OCI-M2 (cell line): Measurements from ENCODE around the gene LRP6.

ENCODE experiments used
- DNase-seq: peaks from one replicate; lab custom pipeline; 2025; ENCODE audit not compliant: unreplicated experiment; lab: John Stamatoyannopoulos, UW

LRP6 gene

GRCh38 chr12:12216349-12217017 is 50.4 kb downstream of the LRP6 start:
- DNase-seq: no peak

DNA sequence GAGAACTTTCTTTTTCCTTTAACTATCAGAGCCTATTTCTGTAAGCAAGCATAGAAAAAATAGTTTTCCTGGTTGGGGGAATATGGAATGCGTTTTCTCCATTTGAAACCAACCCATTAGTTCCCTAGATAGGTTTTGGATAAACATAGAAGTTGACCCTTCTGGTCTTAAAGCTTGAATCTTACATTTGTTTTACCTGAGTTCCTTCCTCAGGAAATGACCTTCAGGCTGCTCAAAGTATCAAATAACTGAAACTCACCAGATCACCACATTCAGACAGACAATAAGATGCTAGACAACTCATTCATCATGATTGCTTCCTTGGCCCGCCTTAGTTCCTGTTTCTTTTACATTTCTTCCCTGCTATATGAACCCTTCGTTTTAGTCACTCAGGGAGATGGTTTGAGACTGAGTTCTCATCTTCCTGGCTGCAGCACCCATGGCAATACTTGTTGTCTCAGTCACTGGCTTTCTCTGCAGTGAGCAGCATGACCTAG is 52.2 kb downstream of the LRP6 start:
- DNase-seq: no peak

DNA sequence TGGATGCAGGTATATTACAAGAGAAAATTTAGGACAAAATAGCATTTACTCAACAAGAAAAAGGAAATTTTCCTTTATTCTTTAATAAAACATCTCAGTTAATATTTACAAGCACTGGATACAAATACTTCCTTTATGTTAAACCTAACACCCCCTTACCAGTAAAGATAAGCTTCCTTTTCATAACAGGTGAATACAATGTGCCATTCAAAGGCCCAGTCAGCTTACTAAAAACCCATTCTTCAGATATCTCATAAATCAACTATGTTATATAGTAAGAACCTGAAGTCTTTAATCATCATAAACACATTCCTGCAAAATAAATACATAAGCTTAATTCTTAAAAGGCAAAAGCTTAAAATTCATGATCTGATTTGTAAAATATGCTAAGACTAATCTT is 52.6 kb downstream of the LRP6 start:
- DNase-seq: no peak

- no peak for DNase-seq
Observed at GRCh38 chr12:12212769-12213168, 54.1 kb downstream of the LRP6 start.

DNA sequence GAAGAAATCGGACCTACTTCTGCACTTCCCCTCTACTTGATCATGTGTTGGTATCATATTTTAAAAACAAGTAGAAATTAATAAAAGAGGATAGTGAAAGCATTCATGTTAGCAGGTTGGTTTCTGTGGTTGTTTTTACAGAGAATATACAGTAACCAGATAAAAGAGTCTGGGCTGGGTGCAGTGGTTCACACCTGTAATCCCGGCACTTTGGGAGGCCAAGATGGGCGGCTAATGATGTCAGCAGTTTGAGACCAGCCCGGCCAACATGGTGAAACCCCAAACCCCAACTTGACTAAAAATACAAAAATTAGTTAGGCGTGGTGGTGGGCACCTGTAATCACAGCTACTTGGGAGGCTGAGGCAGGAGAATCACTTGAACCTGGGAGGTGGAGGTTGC is 55.9 kb downstream of the LRP6 start:
- no peak for DNase-seq

DNA sequence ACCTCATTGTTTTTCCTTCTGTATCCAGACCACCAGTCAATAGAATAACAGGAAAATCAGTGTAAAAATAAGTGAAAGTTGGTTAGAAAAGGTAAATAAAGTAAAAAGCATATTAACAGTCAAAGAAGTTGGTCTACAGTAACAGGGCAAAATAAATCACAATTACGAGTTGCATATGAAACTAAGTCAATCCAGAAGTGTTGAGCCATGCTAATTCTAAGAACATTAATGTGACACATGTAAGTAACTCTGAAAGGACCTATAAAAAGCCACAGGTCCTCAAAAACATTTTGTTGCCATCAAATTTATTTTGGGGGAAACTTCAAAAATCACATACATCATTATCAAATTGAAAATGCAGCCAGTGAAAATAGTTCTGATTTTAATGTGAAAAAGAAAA is 56.4 kb downstream of the LRP6 start:
- DNase-seq: no peak

GRCh38 chr12:12209675-12210074 is 57.2 kb downstream of the LRP6 start:
- no peak for DNase-seq

- no peak for DNase-seq
Observed at GRCh38 chr12:12209043-12209442, 57.8 kb downstream of the LRP6 start.

DNA sequence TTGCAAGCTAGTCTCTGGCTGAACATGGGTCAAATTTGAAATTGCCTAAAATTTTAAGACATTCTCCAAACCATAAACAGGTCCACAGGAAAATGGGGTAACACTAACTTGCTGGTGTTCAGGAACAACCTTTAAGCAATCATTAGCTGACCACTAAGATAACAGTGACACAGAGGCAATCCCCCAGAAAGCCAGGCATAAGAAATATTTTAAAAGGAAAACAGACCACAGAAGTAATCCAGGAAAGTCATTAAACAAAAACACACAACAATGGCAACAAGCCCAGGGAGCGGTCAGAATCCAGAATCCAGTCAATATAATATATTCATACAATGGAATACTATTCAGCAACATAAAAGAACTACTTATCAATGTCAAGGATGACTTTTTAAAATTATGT is 59.1 kb downstream of the LRP6 start:
- no peak for DNase-seq

DNA sequence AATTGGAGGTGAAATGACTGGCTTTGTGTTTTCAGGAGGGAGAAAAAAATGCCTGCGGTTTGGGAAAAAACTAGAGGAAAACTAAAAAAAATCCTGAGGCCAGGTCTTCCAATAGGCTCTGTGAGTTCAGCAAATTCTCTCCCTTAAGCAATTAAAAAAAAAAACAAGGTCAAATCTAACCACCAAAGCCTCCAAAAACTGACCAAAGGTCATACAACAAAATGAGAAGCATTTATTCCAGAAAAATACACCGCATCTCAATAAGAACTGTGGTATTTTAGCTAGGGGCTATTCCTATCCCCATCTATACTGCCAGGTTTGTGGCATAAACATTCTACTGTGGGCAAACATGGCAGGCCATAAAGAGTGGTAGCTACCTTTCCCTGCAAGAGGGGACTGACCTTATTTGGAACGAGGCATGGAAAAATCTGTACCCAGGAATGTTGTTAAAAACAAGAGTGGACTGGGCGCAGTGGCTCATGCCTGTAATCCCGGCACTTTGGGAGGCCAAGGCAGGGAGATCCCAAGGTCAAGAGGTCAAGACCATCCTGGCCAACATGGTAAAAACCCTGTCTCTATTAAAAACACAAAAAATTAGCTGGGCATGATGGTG is 60.0 kb downstream of the LRP6 start:
- DNase-seq: no peak

DNA sequence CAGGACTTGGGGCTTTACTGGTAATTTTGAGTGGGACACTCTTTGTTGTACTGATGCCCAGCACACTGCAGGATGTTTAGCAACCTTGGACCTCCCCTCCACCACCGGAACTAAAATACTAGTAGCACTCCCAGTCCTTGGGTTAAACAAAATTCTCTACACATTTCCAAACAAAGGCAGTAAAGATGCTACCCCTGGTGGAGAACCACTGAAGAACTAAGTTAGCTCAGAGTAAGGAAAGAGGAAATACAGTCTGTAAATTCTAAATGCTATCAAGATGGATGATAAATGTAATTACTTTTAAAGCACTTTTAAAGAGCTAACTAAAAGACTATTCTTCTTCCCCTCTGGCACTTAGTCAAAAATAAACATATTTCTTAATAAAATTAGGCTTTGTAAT is 64.1 kb downstream of the LRP6 start:
- no peak for DNase-seq

DNA sequence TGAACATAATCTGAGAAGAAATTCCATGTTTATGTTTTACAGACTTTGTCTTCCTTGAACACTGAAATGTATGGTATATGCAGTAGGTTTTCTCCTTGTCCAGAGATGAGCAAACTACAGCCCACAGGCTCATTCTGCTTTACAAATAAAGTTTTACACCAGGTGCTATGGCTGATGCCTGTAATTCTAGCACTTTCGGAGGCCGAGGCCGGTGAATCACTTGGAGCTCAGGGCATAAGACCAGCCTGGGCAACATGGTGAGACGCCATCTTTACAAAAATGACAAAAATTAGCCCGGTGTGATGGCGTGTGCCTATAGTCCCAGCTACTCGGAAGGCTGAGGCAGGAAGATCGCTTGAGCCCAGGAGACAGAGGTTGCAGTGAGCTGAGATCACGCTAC is 64.7 kb downstream of the LRP6 start:
- no peak for DNase-seq

GRCh38 chr12:12201274-12201758 is 65.5 kb downstream of the LRP6 start:
- DNase-seq: no peak

- DNase-seq: no peak
Observed at GRCh38 chr12:12200363-12200762, 66.5 kb downstream of the LRP6 start.

- DNase-seq: no peak
Observed at GRCh38 chr12:12198124-12198523, 68.7 kb downstream of the LRP6 start.

DNA sequence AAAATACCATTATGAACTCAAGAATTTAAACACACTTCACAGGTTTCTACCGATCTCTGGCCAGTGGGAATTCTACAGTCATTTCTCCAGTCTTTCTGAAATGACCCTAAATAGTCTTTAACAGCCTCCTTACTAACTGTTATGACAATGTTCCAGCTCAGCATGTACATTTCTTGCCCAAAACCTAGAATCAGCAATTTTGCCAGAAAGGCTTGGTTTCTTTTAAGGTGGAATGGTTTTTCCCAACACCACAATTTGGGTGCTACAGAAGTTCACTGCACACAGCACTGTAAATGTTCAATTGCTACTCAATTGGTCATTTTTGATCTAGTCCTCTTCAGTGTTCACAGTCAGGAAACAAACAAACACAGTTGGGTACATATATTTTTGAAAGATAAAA is 69.7 kb downstream of the LRP6 start:
- DNase-seq: no peak

DNA sequence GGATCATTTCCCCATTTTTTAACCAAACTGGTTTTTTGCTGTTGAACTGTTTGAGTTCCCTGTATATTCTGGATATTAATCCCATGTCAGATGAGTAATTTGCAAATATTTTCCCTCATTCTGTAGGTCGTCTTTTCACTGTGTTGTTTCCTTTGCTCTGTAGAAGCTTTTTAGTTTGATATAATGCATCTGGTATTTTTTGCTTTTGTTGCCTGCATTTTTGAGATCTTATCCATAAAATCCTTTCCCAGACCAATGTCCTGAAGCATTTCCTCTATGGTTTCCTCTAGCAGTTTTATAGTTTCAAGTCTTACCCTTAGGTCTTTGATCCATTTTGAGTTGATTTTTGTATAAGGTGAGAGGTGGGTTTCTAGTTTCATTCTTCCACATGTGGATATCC is 71.3 kb downstream of the LRP6 start:
- DNase-seq: no peak

GRCh38 chr12:12195081-12195480 is 71.8 kb downstream of the LRP6 start:
- DNase-seq: no peak

DNA sequence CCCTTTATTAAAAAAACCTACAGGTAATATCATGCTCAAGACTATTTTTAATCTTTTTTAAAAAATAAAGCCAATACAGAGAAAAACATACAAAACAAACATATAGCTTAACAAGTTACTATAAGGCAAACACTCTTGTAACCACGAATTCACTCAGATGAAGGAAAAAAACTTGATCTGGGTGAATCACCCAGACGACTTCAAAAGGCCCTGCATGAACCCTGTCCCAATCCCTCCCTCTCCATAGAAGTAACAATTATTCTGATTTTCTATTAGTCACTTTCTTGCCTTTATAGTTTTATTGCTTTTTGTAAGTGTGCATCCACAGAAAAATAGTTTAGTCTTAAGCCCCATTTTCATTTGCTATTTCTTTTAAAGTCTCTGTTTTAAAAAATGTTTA is 72.6 kb downstream of the LRP6 start:
- no peak for DNase-seq

- DNase-seq: no peak
Observed at GRCh38 chr12:12191008-12191407, 75.8 kb downstream of the LRP6 start.

GRCh38 chr12:12190087-12190809 is 76.6 kb downstream of the LRP6 start:
- DNase-seq: no peak

DNA sequence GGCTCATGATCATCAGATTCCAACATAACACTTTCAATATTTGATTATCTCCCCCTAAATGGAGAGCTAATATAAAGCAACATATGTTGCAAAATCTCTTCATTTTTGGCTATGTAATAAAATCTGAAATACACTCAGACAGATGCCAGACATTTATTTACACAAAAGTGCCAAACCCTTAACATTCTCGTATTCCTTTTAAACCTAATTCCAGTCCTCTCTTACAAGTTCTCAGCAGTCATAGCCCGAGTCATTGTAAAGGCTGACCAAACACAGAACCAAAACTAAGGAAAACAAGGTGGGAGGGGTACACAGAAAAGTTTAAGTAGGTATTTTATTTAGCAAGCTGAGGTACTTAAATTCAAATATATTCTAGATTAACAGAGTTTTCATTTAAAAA is 81.4 kb downstream of the LRP6 start:
- no peak for DNase-seq
